OCI-LY1 (cell line): ENCODE data around the gene ATP5F1C.

Experiments used
- EZH2 ChIP-seq: fragments of 200-600 bp; sonication (generic), shearing (Covaris generic); IDR thresholded peaks from 2 replicates; pipeline ENCODE4 v1.8.0; 2017; ENCODE audit warnings: borderline replicate concordance, mixed run types, mild to moderate bottlenecking, antibody characterized with exemption, low read length, moderate library complexity, mixed read lengths
- TF ChIP-seq, protein P1 (sequence below): fragments of 200-600 bp; sonication (generic), shearing (Covaris generic); IDR thresholded peaks from 2 replicates; pipeline ENCODE4 v1.5.1; 2017; ENCODE audit warnings: mild to moderate bottlenecking, antibody characterized with exemption, low read length, moderate library complexity, mixed read lengths

DNA sequence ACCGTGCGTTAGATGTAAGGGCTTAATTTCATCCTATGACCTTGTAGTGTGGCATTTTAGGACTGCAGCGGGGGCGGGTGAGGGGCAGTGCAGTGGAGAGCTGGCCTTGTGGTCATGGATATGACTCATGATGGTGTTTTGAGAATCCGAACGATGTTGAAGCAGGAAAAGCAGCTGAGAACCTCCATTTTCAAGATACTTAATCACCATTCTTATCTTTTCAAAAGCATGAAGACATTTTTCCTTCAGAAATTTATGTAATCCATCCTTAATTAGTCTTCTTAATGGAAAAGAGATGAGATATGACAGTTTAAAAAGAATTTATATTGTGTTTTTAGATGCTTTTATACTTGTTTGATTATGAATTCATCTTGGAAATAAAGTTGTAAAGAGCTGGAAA, 9.6 kb downstream of the ATP5F1C start:
- TF ChIP-seq EZH2 = no peak
- TF ChIP-seq, protein P1, sequence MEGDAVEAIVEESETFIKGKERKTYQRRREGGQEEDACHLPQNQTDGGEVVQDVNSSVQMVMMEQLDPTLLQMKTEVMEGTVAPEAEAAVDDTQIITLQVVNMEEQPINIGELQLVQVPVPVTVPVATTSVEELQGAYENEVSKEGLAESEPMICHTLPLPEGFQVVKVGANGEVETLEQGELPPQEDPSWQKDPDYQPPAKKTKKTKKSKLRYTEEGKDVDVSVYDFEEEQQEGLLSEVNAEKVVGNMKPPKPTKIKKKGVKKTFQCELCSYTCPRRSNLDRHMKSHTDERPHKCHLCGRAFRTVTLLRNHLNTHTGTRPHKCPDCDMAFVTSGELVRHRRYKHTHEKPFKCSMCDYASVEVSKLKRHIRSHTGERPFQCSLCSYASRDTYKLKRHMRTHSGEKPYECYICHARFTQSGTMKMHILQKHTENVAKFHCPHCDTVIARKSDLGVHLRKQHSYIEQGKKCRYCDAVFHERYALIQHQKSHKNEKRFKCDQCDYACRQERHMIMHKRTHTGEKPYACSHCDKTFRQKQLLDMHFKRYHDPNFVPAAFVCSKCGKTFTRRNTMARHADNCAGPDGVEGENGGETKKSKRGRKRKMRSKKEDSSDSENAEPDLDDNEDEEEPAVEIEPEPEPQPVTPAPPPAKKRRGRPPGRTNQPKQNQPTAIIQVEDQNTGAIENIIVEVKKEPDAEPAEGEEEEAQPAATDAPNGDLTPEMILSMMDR = no peak
